Uterus (tissue), 4 donors: ENCODE measurements around the gene SELENOF. TPM values are rescaled to one million over a fixed set of nuclear protein-coding genes. Genes with fewer than 3 reads are reported as not detected.

Experiments
- DNase-seq, 2 donors: peaks; one replicate each; pipeline ENCODE4 v3.0.0-alpha.2; 2019 to 2020
- H3K27ac ChIP-seq, 2 donors: fragments of 200-600 bp; sonication (generic); 1 replicate in 1 of 2; 2 replicates in 1 of 2; pipeline ENCODE4 v1.5.1; 2016 to 2018
- H3K27me3 ChIP-seq, 2 donors: fragments of 200-600 bp; sonication (generic); one replicate each; pipeline ENCODE4 v1.5.1; 2018 to 2019; ENCODE audit warnings: control low read depth in 1 of 2
- H3K36me3 ChIP-seq, 2 donors: fragments of 200-600 bp; sonication (generic); one replicate each; pipeline ENCODE4 v1.5.1; 2019; ENCODE audit warnings: control low read depth in 1 of 2
- H3K4me1 ChIP-seq, 2 donors: fragments of 200-600 bp; sonication (generic); one replicate each; pipeline ENCODE4 v1.5.1; 2018 to 2019; ENCODE audit warnings: control low read depth in 1 of 2
- H3K4me3 ChIP-seq, 2 donors: fragments of 200-600 bp; sonication (generic); 1 replicate in 1 of 2; 2 replicates in 1 of 2; pipeline ENCODE4 v1.5.1; 2018 to 2019; ENCODE audit warnings: mild to moderate bottlenecking in 1 of 2
- H3K9me3 ChIP-seq, 2 donors: fragments of 200-600 bp; sonication (generic); one replicate each; pipeline ENCODE4 v1.5.1; 2019; ENCODE audit warnings: control low read depth in 1 of 2
- CTCF ChIP-seq, 4 experiments: fragments of 200-600 bp in 2 of 4; fragments of 450-650 bp in 2 of 4; sonication (generic) in 2 of 4; IDR thresholded peaks; one replicate each; pipeline ENCODE4 v1.5.1; 2016 to 2019; ENCODE audit warnings: antibody characterized with exemption in 4 of 4, mild to moderate bottlenecking in 2 of 4, moderate library complexity in 1 of 4
- POLR2A ChIP-seq, 2 donors: fragments of 450-650 bp; IDR thresholded peaks; one replicate each; pipeline ENCODE4 v1.6.1; 2016; ENCODE audit warnings: antibody characterized with exemption in 2 of 2, mild to moderate bottlenecking in 1 of 2, moderate library complexity in 1 of 2
- intact Hi-C: fragments of 100-400 bp; cut with DNase I; formaldehyde crosslinking; loops from one replicate; pipeline ENCODE4 v1.15.1; 2023; ENCODE audit warnings: low total_unique reads
- total RNA-seq, 4 donors: library from RNA; depleted of rRNA in 3 of 4; stranded (reverse); fragments of >200 nt in 3 of 4; gene quantifications; one replicate each; pipeline versions ENCODE4 v1.1.0 to v1.2.4, GENCODE V29; 2014 to 2023
- donor health status: DM: yes; HTN: yes; CAD: no.

The SELENOF gene
- total RNA-seq, 4 donors from 2014 or later, result 155 to 232 (median 209) TPM

DNA sequence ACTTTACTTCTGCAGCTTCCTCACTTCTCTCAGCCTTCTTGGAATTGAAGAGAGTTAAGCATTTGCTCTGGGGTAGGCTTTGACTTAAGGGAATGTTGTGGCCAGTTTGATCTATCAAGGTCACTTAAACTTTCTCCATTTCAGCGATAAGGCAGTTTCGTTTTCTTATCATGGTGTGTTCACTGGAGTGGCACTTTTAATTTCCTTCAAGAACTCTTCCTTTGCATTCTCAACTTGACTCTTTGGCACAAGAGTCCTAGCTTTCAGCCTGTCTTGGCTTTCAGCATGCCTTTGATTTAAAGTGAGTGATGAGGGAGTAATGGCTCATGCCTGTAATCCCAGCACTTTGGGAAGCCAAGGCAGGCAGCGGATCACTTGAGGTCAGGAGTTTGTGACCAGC, 39.2 kb upstream of the SELENOF start:
- no peaks in the 10 kb centered on the region for H3K27me3 ChIP-seq
- no peaks in the 10 kb centered on the region for H3K9me3 ChIP-seq
- H3K36me3 ChIP-seq, result no peaks in the 10 kb centered on the region
- H3K4me1 ChIP-seq, result no peaks in the 10 kb centered on the region
- H3K27ac ChIP-seq, result no peak overlapping the region
- TF ChIP-seq POLR2A (IDR thresholded peaks at IDR 0.05) (no peak), CTCF (IDR thresholded peaks at IDR 0.05) (no peak)
- no peak overlapping the region for H3K4me3 ChIP-seq
- intact Hi-C loops, result no loop called here
- no peak for DNase-seq

DNA sequence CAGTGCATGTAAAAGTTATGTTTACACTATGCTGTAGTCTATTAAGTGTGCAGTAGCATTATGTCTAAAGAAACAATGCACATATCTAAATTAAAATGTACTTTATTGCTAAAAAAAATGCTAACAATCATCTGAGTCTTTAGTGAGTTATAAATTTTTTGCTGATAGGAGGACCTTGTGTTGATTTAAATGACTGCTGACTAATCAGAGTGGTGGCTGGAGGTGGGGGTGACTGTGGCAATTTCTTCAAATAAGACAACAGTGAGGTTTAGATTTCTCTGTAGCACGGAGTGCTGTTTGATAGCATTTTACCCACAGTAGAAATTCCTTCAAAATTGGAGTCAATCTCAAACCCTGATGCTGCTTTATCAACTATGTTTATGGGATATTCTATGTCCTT, 37.5 kb upstream of the SELENOF start:
- H3K36me3 ChIP-seq, result no peaks in the 10 kb centered on the region
- no peaks in the 10 kb centered on the region for H3K4me1 ChIP-seq
- H3K27me3 ChIP-seq, result no peaks in the 10 kb centered on the region
- no peak for TF ChIP-seq POLR2A (IDR thresholded peaks at IDR 0.05)
- TF ChIP-seq CTCF (IDR thresholded peaks at IDR 0.05), result no peak
- intact Hi-C loops, result no loop called here
- H3K4me3 ChIP-seq, result no peak overlapping the region
- no peak overlapping the region for H3K27ac ChIP-seq
- no peak for DNase-seq
- H3K9me3 ChIP-seq, result no peaks in the 10 kb centered on the region

- Histone ChIP-seq H3K9me3 (no peaks in the 10 kb centered on the region), H3K4me3 (no peak overlapping the region), H3K27me3 (no peaks in the 10 kb centered on the region), H3K4me1 (no peaks in the 10 kb centered on the region), H3K27ac (no peak overlapping the region), H3K36me3 (no peaks in the 10 kb centered on the region)
- TF ChIP-seq POLR2A (IDR thresholded peaks at IDR 0.05), result no peak
- no peak for TF ChIP-seq CTCF (IDR thresholded peaks at IDR 0.05)
- DNase-seq, result no peak
- intact Hi-C loops, result no loop called here
These were observed 36.9 kb upstream of the SELENOF start for GRCh38 chr1:86950712-86951419.

- TF ChIP-seq CTCF (IDR thresholded peaks at IDR 0.05) (no peak), POLR2A (IDR thresholded peaks at IDR 0.05) (no peak)
- DNase-seq, result no peak
These were observed 34.3 kb upstream of the SELENOF start for GRCh38 chr1:86948212-86948611.

DNA sequence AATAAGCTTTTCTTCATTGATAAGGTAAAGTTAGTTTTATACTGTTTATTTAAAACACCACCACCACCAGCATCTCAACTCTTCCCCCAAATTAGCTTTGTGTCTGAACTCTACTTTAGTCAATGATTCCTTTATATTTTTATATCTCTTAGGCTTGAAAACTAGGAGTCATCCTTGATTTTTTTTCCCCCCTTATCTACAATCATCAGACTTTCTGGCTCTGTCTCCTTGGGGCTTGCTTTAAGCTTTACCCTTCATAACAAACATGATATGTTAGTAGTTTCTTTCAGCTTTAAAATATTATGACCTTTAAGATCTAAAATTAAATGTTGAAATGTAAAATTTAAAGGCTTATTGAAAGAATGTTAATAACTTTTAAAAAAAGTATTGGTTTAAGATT, 28.8 kb upstream of the SELENOF start:
- intact Hi-C loops, result no loop called here
- H3K27me3 ChIP-seq, result no peaks in the 10 kb centered on the region
- H3K9me3 ChIP-seq, result no peaks in the 10 kb centered on the region
- no peaks in the 10 kb centered on the region for H3K4me1 ChIP-seq
- no peak overlapping the region for H3K4me3 ChIP-seq
- no peak for DNase-seq
- no peak overlapping the region for H3K27ac ChIP-seq
- no peaks in the 10 kb centered on the region for H3K36me3 ChIP-seq
- TF ChIP-seq CTCF (IDR thresholded peaks at IDR 0.05), result no peak
- no peak for TF ChIP-seq POLR2A (IDR thresholded peaks at IDR 0.05)

More at GRCh38 chr1:86948212-86948611, 34.3 kb upstream of the SELENOF start:
- H3K36me3 ChIP-seq, result no peaks in the 10 kb centered on the region
- no peak overlapping the region for H3K27ac ChIP-seq
- H3K9me3 ChIP-seq, result no peaks in the 10 kb centered on the region
- no peak overlapping the region for H3K4me3 ChIP-seq
- intact Hi-C loops, result no loop called here
- no peaks in the 10 kb centered on the region for H3K4me1 ChIP-seq
- no peaks in the 10 kb centered on the region for H3K27me3 ChIP-seq
